ENCODE results near the gene PDCD2L. TPM values are rescaled to one million over a fixed set of nuclear protein-coding genes. Genes with fewer than 3 reads are reported as not detected.

The PDCD2L gene
- total RNA-seq, 1 experiment from 2014 or later: 31.5 TPM

- Histone ChIP-seq H4K20me1 (ENCODE audit: low read length) (0 out of 2 replicates have a peak, but pooled peaks cover 3% of the 10 kb centered on the region), H3K9me3 (ENCODE audit: low read length) (no peaks in the 10 kb centered on the region), H2AFZ (ENCODE audit: low read length) (no peak overlapping the region), H3K36me3 (ENCODE audit: low read depth, low read length) (peaks cover 19% of the 10 kb centered on the region), H3K4me3 (ENCODE audit: low read length) (no peak overlapping the region), H3K4me2 (ENCODE audit: low read length) (no peak overlapping the region; the same call in 1 of the 2 replicates), H3K9me2 (replicated peaks; ENCODE audit: low read length) (no peaks in the 10 kb centered on the region), H3K27ac (ENCODE audit: low read length) (0 out of 2 replicates have a peak overlapping the region, but pooled peaks have one; percentile 33), H3K27me3 (ENCODE audit: low read length) (no peaks in the 10 kb centered on the region), H3F3A (ENCODE audit: low read length, unreplicated experiment) (peaks cover 3% of the 10 kb centered on the region), H3K79me2 (ENCODE audit: low read length) (no peaks in the 10 kb centered on the region), H3K9ac (ENCODE audit: low read length) (no peak overlapping the region), H3K4me1 (ENCODE audit: insufficient read depth, low read length) (peaks cover 7% of the 10 kb centered on the region)
- ChIA-PET POLR2A (ENCODE audit: unreplicated experiment) (no interaction called here), CTCF (no interaction called here)
- ATAC-seq: peak; percentile 32
- TF ChIP-seq EZH2 (IDR thresholded peaks at IDR 0.05; ENCODE audit: low read length, unreplicated experiment): no peak
- no peak for TF ChIP-seq CTCF (conservative IDR thresholded peaks at IDR 0.05; ENCODE audit: low read depth, low read length)
- no peak for TF ChIP-seq EZH2phosphoT487 (IDR thresholded peaks at IDR 0.05; ENCODE audit: borderline replicate concordance, low read length)
- no TSS peak for BruUV-seq (replicated peaks)
- no peak for DNase-seq
- intact Hi-C loops (cut with micrococcal nuclease): no loop called here
Measured at GRCh38 chr19:34474233-34474989, 70.2 kb downstream of the PDCD2L start.

DNA sequence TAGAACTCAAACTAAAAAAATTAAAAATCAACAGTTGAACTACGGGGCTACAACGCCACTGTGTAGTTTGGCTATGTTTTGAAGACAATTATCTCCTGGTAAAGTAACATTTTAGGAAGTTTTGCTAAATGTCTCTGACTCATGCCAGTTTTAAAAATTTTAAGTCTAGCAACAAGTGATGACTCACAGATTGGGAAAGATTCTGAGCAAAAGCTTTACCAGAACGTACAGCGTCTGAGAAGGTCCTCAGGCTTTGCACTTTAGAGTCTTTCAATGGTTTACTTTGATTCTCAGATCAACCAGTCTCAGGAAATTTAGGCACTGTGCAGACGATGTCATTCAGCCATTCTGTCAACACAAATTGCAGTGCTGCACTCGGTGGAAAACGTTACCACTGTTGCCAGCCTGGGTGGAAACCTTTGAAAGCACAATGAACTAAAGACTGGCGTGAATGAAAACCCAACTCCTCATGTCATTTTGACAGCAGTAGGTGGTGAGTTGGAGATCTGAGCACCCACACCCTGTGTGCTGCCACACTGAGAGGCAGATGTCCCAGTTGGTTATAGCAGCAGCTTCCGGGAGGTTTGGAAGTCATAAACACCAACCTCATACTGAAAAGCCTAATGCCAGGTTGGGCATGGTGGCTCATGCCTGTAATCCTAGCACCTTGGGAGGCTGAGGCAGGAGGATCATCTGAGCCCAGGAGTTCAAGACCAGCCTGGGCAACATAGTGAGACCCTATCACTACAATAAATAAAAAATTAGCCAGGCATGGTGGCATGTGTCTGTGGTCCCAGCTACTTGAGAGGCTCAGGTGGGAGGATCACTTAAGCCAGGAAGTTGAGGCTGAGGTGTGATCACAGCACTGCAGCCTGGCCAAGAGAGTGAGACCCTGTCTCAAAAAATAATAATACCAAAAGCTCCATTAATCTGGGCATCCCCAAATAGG is 71.1 kb downstream of the PDCD2L start:
- Histone ChIP-seq H3K36me3 (ENCODE audit: low read depth, low read length) (peaks cover 19% of the 10 kb centered on the region), H3K9me3 (ENCODE audit: low read length) (no peaks in the 10 kb centered on the region), H2AFZ (ENCODE audit: low read length) (no peak overlapping the region), H3K79me2 (ENCODE audit: low read length) (no peaks in the 10 kb centered on the region), H3K4me1 (ENCODE audit: insufficient read depth, low read length) (peaks cover 7% of the 10 kb centered on the region), H3K4me2 (ENCODE audit: low read length) (no peak overlapping the region; the same call in 1 of the 2 replicates), H3K27me3 (ENCODE audit: low read length) (no peaks in the 10 kb centered on the region), H3K27ac (ENCODE audit: low read length) (0 out of 2 replicates have a peak overlapping the region, but pooled peaks have one; percentile 33), H3K9me2 (replicated peaks; ENCODE audit: low read length) (no peaks in the 10 kb centered on the region), H3K9ac (ENCODE audit: low read length) (no peak overlapping the region), H3K4me3 (ENCODE audit: low read length) (no peak overlapping the region), H3F3A (ENCODE audit: low read length, unreplicated experiment) (peaks cover 3% of the 10 kb centered on the region), H4K20me1 (ENCODE audit: low read length) (0 out of 2 replicates have a peak, but pooled peaks cover 3% of the 10 kb centered on the region)
- ChIA-PET CTCF (no interaction called here), POLR2A (ENCODE audit: unreplicated experiment) (no interaction called here)
- DNase-seq (peak; percentile 70), ATAC-seq (peak; percentile 68)
- intact Hi-C loops (cut with micrococcal nuclease): no loop called here
- TF ChIP-seq EZH2phosphoT487 (IDR thresholded peaks at IDR 0.05; ENCODE audit: borderline replicate concordance, low read length) (no peak), CTCF (conservative IDR thresholded peaks at IDR 0.05; ENCODE audit: low read depth, low read length) (no peak), EZH2 (IDR thresholded peaks at IDR 0.05; ENCODE audit: low read length, unreplicated experiment) (no peak)
- no TSS peak for BruUV-seq (replicated peaks)

Other genes with a start within 250 kb of the PDCD2L start
- 67.4 and 88.5 TPM in 2 replicates for gene LSM14A, start 231.9 kb upstream of the PDCD2L start, total RNA-seq (2014; rRNA removed)
- 6.1 and 6.3 TPM in 2 replicates for gene GARRE1, start 149.8 kb upstream of the PDCD2L start, total RNA-seq (2014; rRNA removed)
- 263 and 319 TPM in 2 replicates for gene GPI, start 39.2 kb upstream of the PDCD2L start, total RNA-seq (2014; rRNA removed)
- gene UBA2, start 24.0 kb downstream of the PDCD2L start, total RNA-seq (2014; rRNA removed): 88.3 and 103 TPM in 2 replicates
- gene WTIP, start 77.4 kb downstream of the PDCD2L start, total RNA-seq (2014; rRNA removed): 5.2 and 7.5 TPM in 2 replicates

All from PC-3 (cell line).